CD1c-positive myeloid dendritic cell (primary cell): ENCODE measurements around the gene POTEM.
"Not testable (repeated sequence)": the region's sequence is repeated elsewhere in the genome, so short reads cannot be mapped to it uniquely, and the experiment has no call there.

Source experiments
- DNase-seq: peaks from one replicate; pipeline ENCODE4 v3.0.0-alpha.2; 2016; ENCODE audit errors: extremely low spot score

The POTEM gene

DNA sequence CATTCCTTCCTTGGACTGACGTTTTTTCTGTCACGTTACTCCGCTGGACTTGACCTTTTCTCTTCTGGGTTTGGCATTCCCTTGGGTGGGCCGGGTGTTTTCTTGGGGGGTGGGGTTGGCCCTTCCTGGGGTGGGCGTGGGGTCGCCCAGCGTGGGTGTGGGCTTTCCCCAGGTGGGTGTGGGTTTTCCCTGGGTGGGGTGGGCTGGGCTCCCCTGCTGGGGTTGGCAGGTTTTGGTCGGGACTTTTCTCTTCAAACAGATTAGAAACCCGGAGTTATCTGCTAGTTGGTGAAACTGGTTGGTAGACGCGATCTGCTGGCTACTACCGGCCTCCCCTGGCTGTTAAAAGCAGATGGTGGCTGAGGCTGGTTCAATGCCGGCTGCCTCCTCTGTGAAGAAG lies at the start of gene POTEM:
TSS of gene POTEM (plus strand) at position 301 of the 400 bp plus-strand sequence. CDS start at position 353, 52 bp downstream.
- DNase-seq = not testable (repeated sequence)

DNA sequence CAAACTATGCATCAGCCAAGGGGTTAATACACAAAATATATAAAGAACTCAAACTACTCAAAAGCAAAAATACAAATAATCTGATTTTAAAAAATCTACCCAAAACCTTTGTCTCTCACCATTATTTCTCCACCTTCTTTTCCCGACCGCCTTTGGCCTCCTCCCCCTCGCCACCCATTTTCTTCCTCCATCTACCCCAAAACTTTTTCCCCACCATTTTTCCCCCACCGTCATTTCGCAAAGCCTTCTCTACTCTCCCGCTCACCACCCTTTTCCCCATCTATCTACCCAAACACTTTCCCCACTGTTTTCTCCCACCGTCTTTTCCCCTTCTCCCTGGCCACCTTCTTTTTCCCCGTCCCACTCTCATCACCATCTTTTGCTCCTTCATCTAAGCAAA lies 48.9 kb upstream of the POTEM start:
- not testable (repeated sequence) for DNase-seq

DNA sequence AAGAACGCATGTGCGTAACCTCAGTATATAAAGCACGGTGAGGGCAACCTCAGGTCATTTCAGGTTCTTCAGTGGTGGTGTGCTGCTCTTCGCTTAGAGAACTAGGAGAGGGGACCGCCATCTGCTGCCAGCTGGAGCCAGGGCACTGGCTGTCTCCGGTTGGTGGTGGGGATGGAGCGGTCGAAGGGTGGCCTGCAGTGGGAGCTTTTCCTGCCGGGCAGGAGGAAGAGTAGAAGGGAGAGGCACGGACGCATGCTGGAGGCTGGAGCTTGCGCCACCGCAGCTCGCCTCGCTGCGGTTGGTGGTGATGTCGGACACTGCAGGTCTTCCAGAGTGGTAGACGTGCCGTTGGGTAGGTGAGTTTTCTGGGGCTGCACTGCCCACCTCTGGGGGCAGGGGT lies 47.2 kb upstream of the POTEM start:
- DNase-seq = not testable (repeated sequence)

DNA sequence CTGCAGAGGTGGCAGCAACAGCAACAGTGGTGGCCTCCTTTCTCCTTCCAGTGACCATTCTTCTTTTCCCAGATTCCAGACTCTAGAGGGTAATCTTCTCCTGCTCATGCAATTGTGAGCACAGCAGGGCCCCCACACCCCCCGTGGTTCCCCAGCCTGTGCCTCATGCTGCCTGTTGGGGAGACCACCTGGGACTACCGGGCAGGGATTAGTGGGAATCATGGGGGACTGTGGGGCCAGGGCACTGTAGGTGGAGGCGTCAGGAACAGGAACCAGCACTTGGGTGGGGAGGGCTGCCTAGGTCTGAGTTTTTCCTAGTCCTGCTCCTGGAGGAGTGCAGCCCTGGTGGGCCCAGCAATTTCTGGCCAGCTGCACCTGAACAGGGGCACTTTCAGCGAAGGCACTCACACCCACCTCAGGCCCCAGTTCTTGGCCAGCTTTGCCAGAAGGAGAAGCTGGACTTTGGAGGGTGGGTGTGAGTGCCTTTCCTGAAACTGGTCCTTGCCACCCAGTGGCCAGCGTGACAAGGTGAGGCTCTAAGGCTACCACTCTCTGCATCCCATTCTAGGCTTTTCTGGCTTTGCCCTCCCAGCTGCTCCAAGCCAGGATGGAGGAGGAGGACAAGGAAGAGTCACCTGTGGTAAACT lies 46.1 kb upstream of the POTEM start:
- DNase-seq = not testable (repeated sequence)

DNA sequence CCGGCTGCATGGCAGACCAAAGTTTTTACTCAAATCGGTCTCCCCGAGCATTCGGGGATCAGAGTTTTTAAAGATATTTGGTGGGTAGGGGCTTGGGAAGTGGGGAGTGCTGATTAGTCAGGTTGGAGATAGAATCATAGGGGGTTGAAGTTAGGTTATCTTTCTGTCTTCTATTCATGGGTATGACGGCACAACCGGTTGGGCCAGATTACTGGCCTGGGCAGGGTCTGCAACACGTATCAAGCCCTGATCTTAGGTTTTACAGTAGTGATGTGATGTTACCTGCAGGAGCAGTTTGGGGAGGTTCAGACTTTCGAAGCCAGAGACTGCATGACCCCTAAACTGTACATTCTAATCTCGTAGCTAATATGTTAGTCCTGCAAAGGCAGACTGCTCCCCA lies 30.4 kb upstream of the POTEM start:
- DNase-seq = not testable (repeated sequence)

DNA sequence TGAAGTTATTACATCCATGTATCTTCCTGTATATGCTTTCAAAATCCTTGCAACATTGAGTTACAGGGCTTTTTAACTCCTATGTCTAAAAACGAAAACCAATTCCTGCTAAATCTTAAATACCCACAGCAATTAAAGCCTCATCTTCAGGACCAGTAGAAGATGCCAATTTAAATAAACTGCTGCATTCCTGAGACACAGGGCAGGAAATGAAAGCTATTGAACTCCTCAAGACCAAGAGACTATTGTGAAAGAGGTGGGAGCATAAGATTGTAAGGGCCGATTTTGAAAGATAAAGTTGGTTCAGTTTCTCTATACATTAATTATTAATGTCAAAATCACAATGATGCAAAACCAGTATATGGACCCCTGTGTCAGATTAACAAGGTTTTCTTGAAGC lies 28.5 kb upstream of the POTEM start:
- not testable (repeated sequence) for DNase-seq

DNA sequence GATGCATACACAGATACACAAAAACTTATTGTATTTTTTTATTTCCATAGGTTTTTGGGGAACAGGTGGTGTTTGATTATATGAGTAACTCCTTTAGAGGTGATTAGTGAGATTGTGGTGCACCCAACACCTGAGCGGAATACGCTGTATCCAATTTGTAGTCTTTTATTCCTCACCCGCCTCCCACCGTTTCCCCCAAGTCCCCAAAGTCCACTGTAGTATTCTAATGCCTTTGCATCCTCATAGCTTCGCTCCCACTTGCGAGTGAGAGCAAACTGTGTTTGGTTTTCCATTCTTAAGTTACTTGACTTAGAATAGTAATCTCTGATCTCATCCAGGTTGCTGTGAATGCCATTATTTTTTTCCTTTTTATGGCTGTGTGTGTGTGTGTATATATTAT lies 17.3 kb upstream of the POTEM start:
- not testable (repeated sequence) for DNase-seq

DNA sequence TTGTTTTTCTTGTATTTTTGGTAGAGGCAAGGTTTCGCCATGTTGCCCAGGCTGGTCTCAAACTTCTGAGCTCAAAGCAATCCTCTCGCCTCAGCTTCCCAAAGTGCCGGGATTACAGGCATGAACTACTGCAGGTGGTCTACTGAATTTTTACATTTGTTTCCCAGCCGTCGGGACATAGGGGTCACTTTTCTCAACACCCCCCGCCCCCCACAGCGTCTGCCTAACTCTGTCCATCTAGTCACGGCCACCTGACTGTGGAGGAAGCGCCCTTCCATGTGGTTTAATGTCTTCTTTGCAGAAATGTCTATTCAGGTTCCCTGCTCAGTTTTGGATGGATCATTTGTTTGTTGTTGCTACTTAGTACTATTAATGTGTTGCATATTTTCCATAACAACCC lies 14.1 kb upstream of the POTEM start:
- DNase-seq = not testable (repeated sequence)

DNA sequence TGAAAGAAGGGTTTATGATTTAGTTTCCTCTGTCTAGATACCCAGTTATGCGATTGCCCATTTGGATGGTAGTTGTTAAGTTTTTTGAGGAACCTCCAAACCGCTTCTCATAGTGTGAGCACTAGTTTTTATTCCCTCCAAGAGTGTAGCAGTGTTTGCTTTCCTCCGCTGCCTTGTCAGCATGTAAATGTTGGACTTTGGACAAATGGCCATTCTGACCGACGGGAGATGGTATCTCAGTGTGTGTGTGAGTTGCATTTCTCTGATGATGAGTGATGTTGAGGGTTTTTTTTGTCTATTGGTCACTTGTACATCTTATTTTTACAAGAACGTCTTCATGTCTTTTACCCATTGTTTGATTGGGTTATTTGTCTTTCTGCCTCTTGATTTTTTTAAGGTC lies 11.4 kb upstream of the POTEM start:
- DNase-seq = not testable (repeated sequence)

DNA sequence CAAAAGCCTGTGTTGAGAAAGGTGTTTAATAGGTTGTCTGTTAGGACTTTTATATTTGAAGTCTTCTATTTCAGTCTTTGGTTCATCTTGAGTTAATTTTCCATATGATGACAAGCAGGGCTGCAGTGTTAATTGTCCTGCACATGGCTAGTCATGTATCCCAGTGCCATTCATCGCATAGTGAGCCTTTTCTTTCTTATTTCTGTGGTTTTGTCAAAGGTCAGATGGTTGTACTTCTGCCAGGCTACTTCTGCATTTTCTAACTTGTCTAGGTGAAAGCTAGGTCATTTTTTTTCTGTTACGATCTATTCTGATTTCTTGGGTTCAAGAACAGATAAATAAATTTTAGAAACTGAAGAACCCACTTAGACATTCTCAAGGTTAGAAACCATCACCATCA lies 5.7 kb upstream of the POTEM start:
- DNase-seq = not testable (repeated sequence)

DNA sequence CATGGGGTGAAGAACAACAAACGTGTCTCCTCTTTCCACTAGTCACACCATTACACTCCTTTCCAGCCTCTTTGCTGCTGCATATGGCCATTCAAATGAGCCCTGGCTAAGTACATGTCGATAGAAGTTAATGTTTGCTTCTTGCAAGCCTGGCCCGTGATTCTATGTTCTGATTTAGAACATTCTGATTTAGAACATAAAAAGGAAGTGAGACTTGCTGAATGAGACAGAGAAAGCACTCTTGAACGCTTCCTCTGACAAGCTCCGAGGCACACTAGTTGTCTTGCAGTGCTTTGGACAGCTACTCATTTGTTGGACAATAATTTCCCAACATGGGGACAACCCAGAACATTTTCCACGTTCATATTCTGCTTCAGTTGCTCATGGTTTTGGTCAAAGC lies 5.1 kb upstream of the POTEM start:
- not testable (repeated sequence) for DNase-seq

DNA sequence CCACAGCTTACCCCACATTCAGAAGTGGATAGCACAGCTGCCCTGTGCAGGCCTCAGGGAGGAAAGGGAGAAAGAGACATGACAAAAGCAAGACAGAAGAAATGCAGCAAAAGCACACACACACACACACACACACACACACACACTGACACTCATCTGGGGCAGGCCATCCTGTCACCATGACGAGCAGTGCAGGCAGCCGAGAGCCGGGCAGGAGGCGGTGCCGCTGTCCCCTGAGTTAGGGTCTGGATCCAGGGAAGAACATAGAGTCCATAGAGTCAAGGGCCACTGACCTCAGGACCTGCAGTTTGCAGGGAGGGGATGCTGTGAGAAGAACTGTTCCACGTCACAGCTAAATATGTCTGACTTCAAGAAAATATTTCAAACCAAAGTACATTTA lies 4.0 kb upstream of the POTEM start:
- DNase-seq = not testable (repeated sequence)

DNA sequence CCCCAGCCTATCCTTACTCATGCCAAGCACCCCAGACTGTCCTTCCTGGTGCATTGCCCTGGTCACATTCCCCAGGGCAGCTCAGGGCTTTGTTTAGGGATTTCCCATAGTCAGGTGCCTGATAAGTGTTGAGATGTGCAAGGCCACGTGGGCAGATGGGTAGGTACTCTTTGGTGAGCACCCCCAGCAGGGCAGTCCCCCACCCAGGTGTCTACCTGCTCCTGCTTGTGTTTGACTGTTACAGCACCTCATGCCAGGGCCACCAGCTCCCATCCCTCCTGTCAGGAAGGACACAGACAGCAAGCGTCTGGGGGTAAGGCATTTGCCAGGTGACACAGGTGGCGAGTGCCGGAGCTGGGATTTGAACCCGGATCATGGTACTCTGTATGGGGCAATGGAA lies 2.4 kb upstream of the POTEM start:
- DNase-seq = not testable (repeated sequence)

DNA sequence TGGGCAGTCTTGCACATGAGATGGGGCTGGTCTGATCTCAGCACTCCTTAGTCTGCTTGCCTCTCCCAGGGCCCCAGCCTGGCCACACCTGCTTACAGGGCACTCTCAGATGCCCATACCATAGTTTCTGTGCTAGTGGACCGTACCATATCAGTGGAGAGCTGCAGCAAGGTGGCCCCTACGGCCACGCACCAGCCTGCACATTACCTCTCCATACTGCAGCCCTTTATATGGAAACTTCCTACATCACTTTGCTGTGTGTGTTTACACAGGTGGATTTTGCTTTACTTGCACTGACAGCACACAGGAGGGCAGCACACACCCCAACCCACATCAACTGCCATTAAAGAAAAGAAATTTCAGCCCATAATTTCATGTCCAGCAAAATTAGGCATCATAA lies 35.3 kb downstream of the POTEM start:
- not testable (repeated sequence) for DNase-seq

DNA sequence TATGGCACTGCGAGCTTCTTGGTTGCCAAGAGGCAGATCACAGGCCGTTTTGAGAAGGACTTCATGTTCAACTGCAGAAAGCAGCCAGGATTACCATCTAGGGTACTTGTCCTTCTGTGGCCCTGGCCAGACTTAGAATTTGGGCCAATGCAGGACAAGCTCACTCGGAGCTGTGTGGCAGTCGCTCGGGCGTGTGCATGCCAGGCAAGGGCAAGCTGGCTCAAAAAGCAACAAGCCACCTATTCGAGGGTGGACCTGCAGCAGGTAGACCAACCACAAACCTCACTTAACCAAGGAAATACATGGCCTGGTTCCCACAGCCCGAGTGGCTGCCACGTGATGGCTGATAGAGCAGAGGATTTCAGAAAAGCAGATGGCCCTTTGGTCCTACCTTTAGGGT lies 39.3 kb downstream of the POTEM start:
- not testable (repeated sequence) for DNase-seq

DNA sequence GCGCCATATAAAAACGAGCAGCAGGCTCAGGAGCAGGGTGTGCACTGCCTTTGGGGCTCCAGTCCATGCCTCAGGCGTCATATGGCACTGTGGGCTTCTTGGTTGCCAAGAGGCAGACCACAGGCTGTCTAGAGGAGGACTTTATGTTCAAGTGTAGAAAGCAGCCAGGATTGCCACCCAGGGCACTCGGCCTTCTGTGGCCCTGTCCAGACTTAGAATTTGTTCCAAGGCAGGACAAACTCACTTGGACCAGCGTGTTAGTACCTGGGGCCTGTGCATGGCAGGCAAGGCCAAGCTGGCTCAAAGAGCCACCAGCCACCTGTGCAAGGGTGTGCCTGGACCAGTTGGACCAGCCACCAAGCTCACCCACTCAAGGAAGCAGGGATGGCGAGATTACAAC lies 40.4 kb downstream of the POTEM start:
- not testable (repeated sequence) for DNase-seq

DNA sequence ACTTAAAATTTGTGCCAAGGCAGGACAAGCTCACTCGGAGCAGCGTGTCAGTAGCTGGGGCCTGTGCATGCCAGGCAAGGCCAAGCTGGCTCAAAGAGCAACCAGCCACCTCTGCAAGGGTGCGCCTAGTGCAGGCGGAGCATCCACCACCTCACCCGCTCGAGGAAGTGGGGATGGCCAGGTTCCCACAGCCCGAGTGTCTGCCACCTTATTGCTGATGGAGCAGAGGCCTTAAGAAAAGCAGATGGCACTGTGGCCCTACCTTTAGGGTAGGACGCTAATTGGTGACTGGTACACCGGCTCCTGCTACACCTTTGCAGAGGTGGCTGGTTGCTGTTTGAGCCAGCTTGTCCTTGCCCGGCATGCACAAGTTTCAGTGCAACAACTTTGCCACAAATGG lies 43.8 kb downstream of the POTEM start:
- not testable (repeated sequence) for DNase-seq

DNA sequence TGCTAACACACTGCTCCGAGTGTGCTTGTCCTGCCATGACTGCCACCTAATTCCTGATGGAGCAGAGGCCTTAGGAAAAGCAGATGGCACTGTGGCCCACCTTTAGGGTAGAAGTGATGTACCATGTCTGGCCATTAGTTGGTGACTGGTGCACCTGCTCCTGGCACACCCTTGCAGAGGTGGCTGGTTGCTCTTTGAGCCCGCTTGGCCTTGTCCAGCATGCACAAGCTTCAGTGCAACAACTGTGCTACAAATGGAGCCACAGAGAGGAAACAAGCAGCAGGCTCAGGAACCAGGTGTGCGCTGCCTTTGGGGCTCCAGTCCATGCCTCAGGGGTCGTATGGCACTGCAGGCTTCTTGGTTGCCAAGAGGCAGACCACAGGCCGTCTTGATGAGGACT lies 44.5 kb downstream of the POTEM start:
- DNase-seq = not testable (repeated sequence)

DNA sequence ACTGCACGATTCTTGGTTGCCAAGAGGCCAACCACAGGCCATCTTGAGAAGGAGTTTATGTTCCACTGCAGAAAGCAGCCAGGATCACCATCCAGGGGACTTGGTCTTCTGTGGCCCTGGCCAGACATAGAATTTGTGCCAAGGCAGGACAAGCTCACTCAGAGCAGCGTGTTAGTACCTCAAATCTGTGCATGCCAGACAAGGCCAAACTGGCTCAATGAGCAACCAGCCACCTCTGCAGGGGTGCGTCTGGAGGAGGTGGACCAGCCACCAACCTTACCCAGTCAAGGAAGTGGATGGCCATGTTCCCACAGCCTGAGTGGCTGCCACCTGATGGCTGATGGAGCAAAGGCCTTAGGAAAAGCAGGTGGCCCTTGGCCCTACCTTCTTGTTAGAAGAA lies 48.0 kb downstream of the POTEM start:
- DNase-seq = not testable (repeated sequence)

DNA sequence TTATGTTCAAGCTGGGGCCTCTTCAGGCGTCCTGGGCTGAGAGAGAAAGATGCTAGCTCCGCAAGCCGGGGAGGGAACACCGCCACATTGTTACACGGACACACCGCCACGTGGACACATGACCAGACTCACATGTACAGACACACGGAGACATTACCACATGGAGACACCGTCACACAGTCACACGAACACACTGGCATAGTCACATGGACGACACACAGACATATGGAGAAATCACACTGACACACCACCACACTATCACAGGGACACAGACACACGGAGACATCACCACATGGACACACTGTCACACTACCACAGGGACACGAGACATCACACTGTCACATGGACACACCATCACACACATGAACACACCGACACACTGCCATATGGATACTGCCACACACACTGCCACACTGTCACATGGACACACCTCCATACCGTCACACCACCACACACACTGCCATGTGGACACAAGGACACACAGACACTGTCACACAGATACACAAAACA lies 57.9 kb downstream of the POTEM start:
- not testable (repeated sequence) for DNase-seq

DNA sequence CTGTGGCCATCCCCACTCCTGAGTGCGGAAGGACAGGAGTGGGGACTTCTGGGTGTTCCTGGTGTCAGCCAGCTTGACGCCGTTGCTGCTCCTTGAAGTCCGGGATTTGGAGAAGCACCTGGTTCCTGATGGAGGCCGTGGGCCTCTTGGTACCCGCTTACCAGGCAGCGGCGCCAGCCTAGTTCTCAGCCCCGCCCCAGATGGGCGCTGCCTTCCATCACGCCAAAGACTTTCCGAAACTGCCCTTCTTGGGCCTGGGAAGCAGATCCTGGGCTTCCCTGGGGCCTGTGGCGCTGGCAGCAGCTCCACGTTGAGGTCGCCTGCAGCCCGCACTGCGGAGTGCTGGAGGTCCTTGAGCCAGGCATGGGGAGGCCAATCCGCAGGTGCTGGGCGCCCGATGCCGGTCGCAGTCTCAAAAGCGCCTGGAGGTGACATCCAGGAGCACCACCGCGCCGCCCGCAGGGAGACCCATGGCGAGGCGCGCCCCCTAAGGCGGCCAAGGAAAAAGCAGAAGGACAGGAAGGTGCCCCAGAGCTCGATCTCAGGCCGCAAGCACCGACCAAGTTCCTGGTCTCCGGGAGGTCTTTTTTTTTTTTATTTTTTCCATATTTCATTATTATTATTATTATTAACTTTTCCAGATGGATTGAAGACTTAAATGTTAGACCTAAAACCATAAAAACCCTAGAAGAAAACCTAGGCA lies 59.6 kb downstream of the POTEM start:
- DNase-seq = not testable (repeated sequence)

DNA sequence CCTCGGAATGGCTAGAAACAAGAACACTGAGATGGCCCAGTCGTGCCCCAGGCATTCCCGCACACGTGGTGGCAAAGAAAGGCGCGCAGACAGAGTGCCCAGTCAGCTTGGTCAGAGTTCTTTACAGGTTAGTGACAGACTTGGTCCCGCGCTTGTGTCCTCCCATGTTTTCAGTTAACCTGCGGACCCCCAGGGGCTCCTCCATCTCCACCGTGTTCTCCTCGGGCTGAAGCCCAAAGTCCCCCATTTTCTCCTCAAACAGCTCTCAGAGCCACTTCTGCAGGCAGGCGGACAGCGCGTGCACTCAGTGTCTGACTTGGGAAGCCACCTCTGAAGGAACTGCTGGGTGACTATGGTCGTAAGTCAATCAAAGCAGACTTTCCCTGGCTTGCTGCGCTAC lies 60.7 kb downstream of the POTEM start:
- not testable (repeated sequence) for DNase-seq

DNA sequence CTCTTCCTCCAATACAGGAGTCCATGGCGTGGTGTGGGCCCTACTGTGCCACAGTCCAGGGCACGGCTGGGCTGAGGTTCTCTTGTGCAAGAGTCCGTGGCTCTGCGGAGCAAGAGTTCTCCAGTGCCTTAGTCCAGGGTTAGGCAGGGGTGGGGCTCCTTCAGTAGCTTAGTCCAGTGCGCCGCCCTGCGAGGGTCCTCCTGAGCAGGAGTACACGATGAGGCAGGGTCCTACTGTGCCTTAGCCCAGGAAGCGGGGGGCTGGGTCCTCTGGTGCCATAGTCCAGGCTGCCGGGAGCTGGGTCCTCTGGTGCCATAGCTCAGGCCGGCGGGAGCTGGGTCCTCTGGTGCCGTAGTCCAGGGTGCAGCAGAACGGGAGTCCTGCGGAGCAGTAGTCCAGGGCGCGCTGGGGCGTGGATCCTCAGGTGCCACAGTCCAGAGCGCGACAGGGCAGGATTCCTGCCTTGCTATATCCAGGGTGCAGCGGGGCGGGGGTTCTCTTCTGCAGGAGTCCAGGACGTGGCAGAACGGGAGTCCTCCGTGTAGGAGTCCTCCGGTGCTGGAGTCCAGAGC lies 69.7 kb downstream of the POTEM start:
- not testable (repeated sequence) for DNase-seq
